KBM-7 (cell line): ENCODE data around the gene RRP1.

ENCODE experiments used
- DNase-seq: peaks from one replicate; pipeline ENCODE4 v3.0.0-alpha.2; 2015
- in situ Hi-C: fragments of 300-500 bp; cut with MboI; formaldehyde crosslinking; loops from 2 replicates; pipeline ENCODE4 v1.14.3; 2020; ENCODE audit warnings: low sequenced_read_pairs, low pct_unique_long_range_greater_than_20kb, mixed read lengths

The RRP1 gene

DNA sequence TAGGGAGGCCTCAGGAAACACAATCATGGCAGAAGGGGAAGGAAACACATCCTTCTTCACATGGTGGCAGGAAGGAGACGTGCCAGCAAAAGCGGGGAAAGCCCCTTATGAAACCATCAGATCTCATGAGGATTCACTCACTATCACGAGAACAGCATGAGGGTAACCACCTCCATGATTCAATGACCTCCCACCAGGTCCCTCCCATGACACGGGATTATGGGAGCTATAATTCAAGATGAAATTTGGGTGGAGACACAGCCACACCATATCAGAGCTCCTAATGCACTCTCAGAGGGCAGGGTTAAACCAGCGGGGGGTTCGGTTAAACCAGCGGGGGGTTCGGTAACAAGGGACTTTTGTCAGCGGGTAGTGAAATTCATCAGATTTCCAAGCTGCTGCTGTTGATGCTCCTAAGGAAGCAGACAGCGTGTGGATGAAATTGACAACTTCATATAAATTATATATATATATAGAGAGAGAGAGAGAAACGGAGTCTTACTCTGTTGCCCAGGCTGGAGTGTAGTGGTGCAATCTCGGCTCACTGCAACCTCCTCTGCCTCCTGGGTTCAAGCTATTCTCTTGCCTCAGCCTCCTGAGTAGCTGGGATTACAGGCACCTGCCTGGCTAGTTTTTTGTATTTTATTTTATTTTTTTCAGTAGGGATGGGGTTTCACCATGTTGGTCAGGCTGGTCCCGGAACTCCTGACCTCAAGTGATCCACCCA is 17.5 kb upstream of the RRP1 start:
- in situ Hi-C loops: no loop called here
- no peak for DNase-seq

- no peak for DNase-seq
- in situ Hi-C loops: no loop called here
Measured at GRCh38 chr21:43772425-43772821, 17.0 kb upstream of the RRP1 start.

DNA sequence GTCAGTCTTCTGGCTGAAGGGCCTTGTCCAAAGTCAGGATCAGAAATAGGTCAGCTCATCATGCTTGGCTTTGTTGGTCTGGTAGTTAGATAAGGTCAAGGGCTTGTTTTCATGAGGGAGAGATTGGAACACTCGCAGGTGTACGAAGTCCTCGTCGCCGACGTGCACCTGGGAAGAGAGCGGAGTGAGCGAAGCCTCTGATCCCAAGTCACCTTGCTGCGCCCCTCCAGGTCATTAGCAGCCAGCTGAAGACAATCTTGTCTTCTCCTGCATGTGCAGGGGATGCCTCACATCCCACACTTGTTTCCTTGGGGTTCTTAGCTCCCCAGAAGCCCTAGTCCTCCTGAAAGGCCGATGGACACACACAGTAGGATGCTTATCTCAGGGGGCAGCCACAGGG is 15.2 kb upstream of the RRP1 start:
- no peak for DNase-seq

GRCh38 chr21:43775190-43775589 is 14.2 kb upstream of the RRP1 start:
- no peak for DNase-seq
- in situ Hi-C loops: no loop called here

More for the DNA sequence above, 15.2 kb upstream of the RRP1 start:
- in situ Hi-C loops: no loop called here

- in situ Hi-C loops: no loop called here
- DNase-seq: peak; percentile 71
Measured at GRCh38 chr21:43775795-43776430, 13.5 kb upstream of the RRP1 start, which contains the start of gene CSTB. CSTB (minus strand) TSS chr21:43776308; CDS start chr21:43776269, 39 bp downstream.

GRCh38 chr21:43777953-43778352 is 11.4 kb upstream of the RRP1 start:
- in situ Hi-C loops: no loop called here
- DNase-seq: no peak

DNA sequence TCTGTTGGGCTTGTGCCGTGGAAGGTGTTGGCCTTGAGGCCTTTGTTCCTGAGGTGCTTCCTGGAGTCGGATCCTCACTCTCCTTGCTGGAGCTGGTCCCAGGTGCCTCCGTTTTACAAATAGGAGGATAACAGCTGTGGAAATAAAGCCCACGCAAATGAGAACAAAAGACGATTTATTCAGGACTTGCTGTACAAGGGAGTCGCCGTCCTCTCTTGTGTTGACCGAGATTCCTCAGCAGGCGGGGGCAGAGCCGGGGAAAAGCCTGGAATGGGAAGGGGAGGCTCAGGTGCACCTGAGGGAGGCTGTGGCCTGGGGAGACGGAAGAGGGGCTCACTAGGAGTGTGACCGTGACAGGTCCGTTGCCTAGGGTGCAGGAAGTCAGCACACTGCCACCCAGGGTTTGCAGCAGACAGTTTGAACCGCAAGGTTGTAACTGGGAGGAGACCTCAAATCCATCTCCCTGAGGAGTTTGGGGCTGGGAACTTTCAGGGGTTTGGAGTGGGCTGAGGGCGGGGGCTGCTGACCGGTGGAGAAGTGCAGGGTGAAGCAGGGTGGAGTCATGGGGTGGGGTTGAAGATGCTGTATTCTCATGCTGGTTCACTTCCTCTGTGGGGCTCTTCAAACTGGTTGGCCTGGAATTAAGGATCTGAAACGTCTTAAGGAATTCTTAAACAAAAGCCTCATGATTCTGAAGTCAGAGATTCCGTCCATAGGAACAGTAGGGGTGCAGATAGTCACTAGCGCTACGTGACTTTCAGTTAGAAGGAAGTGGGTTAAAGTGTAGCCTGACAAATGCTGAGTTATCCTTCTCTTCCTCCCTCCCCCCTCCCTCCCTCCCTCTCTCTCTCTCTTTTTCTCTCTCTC is 10.7 kb upstream of the RRP1 start:
- DNase-seq: peak; percentile 33
- in situ Hi-C loops: no loop called here

GRCh38 chr21:43779660-43780059 is 9.7 kb upstream of the RRP1 start:
- no peak for DNase-seq
- in situ Hi-C loops: no loop called here

GRCh38 chr21:43781846-43782245 is 7.5 kb upstream of the RRP1 start:
- in situ Hi-C loops: no loop called here

GRCh38 chr21:43782431-43783097 is 6.8 kb upstream of the RRP1 start:
- DNase-seq: no peak
- in situ Hi-C loops: no loop called here

More at GRCh38 chr21:43781846-43782245, 7.5 kb upstream of the RRP1 start:
- no peak for DNase-seq

GRCh38 chr21:43783098-43783700 is 6.2 kb upstream of the RRP1 start:
- no peak for DNase-seq
- in situ Hi-C loops: no loop called here

DNA sequence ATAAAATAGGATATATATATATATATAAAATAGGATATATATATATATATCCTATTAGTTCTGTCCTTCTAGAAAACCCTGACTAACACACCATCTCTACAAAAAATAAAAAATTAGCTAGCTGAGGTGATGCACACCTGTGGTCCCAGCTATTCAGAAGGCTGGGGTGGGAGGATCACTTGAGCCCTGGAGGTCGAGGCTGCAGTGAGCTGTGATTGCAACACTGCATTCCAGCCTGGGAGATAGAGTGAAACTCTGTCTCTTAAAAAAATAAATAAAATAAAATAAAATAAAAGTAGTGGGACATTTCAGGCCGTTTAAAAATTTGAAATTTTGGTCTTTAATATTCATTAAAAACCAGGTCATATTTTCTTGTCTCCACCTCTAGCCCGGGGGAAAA is 4.2 kb upstream of the RRP1 start:
- in situ Hi-C loops: no loop called here

GRCh38 chr21:43786300-43786806 is 3.0 kb upstream of the RRP1 start:
- in situ Hi-C loops: no loop called here

More for the DNA sequence above, 4.2 kb upstream of the RRP1 start:
- no peak for DNase-seq

GRCh38 chr21:43786807-43787440 is 2.5 kb upstream of the RRP1 start:
- in situ Hi-C loops: no loop called here
- no peak for DNase-seq

More at GRCh38 chr21:43786300-43786806, 3.0 kb upstream of the RRP1 start:
- no peak for DNase-seq

DNA sequence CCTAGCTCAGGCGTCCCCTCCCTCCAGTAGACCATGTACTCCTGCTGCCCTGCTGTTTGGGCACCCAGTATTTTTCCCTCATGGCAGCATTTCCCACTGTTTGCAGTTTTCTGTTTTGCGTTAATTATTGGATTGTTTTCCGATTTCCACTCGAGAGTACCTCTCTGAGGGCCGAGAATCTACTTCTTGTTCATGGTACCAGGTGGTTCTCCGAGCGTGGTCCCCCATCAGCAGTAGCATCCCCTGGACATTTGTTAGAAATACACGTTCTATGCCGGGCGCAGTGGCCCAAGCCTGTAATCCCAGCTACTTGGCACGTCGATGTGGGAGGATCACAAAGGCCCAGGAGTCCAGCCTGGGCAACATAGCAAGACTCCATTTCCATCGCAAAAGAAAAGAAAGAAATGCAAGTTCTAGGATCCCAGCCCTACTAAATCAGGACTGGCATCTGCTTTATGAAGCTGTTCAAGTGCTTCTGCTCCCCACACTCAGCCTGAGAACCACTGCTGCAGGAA is 690 bp downstream of the RRP1 start:
- DNase-seq: no peak
- in situ Hi-C loops: no loop called here

DNA sequence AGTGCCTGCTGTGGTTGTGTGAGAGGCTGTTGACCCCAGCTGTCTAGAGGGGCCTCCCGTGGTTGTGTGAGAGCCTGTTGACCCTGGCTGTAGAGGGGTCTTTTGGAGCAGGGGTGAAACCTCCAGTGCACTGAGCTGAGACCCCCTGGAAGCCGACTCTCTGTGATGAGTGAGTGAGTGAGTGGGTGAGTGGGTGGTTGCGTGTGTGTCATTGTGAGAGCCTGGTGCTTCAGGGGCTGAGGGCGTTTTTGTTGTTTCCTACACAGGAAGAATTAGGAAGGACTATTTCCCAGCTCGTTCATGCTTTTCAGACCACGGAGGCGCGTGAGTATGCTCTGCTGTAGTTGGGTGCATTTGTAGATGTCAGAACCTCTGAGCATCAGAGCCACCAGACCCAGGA is 3.0 kb downstream of the RRP1 start:
- DNase-seq: no peak
- in situ Hi-C loops: no loop called here

- no peak for DNase-seq
- in situ Hi-C loops: no loop called here
Measured at GRCh38 chr21:43793243-43793642, 3.9 kb downstream of the RRP1 start.

GRCh38 chr21:43794311-43794710 is 4.9 kb downstream of the RRP1 start:
- no peak for DNase-seq
- in situ Hi-C loops: no loop called here
